A549 (cell line): ENCODE measurements around the gene SSC4D.

Source experiments
- BHLHE40 ChIP-seq: IDR thresholded peaks from 2 replicates; pipeline ENCODE4 v1.6.1; 2012; ENCODE audit warnings: low read depth, low read length, inconsistent platforms
- CEBPB ChIP-seq, 2 experiments: fragments of >200 bp in 1 of 2; sonication (Bioruptor Twin) in 1 of 2; formaldehyde crosslinking in 1 of 2; IDR thresholded peaks; 2 replicates each; pipeline ENCODE4 v1.6.1; 2012 to 2016
- CTCF ChIP-seq: fragments of >200 bp; sonication (Bioruptor Twin); formaldehyde crosslinking; IDR thresholded peaks from 3 replicates; pipeline ENCODE4 v1.5.1; 2016
- EP300 ChIP-seq, 2 experiments: fragments of >200 bp; sonication (Bioruptor Twin); formaldehyde crosslinking; IDR thresholded peaks; 2 replicates in 1 of 2; 3 replicates in 1 of 2; pipeline ENCODE4 v1.6.1; 2016 to 2017
- ESRRA ChIP-seq: fragments of 150-350 bp; IDR thresholded peaks from 2 replicates; pipeline ENCODE4 v1.6.1; 2014; ENCODE audit warnings: mild to moderate bottlenecking, low read length, borderline replicate concordance
- JUN ChIP-seq, 2 experiments: fragments of >200 bp; sonication (Bioruptor Twin); formaldehyde crosslinking; IDR thresholded peaks; 2 replicates in 1 of 2; 3 replicates in 1 of 2; pipeline ENCODE4 v1.6.1; 2016 to 2017
- MAFK ChIP-seq: fragments of 450-650 bp; IDR thresholded peaks from 2 replicates; pipeline ENCODE4 v1.6.1; 2014; ENCODE audit not compliant: partially characterized antibody
- MAZ ChIP-seq: fragments of 150-350 bp; IDR thresholded peaks from 2 replicates; pipeline ENCODE4 v1.6.1; 2014; ENCODE audit warnings: antibody characterized with exemption, low read depth, low read length, borderline replicate concordance
- PBX3 ChIP-seq: IDR thresholded peaks from 2 replicates; pipeline ENCODE4 v1.6.1; 2012
- POLR2AphosphoS2 ChIP-seq: conservative IDR thresholded peaks from 2 replicates; pipeline ENCODE4 v1.6.1; 2012; ENCODE audit warnings: low read length, improper control_type of control experiment, inconsistent platforms
- RCOR1 ChIP-seq: fragments of 150-350 bp; IDR thresholded peaks from 2 replicates; pipeline ENCODE4 v1.6.1; 2014; ENCODE audit warnings: antibody characterized with exemption, low read length, low read depth
- TP53 ChIP-seq: fragments of 250-450 bp; sonication (Bioruptor Pico); IDR thresholded peaks from 2 replicates; pipeline ENCODE4 v1.5.0; 2021; ENCODE audit warnings: mild to moderate bottlenecking, moderate library complexity
- USF2 ChIP-seq: fragments of 450-650 bp; IDR thresholded peaks from 2 replicates; pipeline ENCODE4 v1.6.1; 2014; ENCODE audit warnings: antibody characterized with exemption

- TF ChIP-seq CTCF (no peak), MAFK (no peak), BHLHE40 (no peak), EP300 (IDR thresholded peaks at IDR 0.05) (no peak), PBX3 (no peak), RCOR1 (no peak), POLR2AphosphoS2 (no peak), ESRRA (no peak), MAZ (no peak), JUN (IDR thresholded peaks at IDR 0.05) (no peak), TP53 (no peak), USF2 (no peak), CEBPB (IDR thresholded peaks at IDR 0.05) (no peak)
Measured at GRCh38 chr7:76405738-76406137, 3.8 kb downstream of the SSC4D start.
